IMR-90 (cell line): ENCODE results near the gene DOCK9. TPM values are rescaled to one million over a fixed set of nuclear protein-coding genes. Genes with fewer than 3 reads are reported as not detected.

Experiments used
- ATAC-seq: fragments of 200-7000 bp; cut with Tn5 transposase; 2 replicates; pipeline ENCODE4 v1.9.1; 2020; ENCODE audit warnings: low read depth, mild to moderate bottlenecking, moderate library complexity
- BruUV-seq: library from RNA; stranded (reverse); fragments of 400-500 nt; replicated peaks from 2 replicates; lab custom pipeline; 2021; lab: Mats Ljungman, UMichigan
- CTCF ChIA-PET: fragments of 300-600 bp; formaldehyde crosslinking; extraction: SDS; loops from one replicate; lab custom pipeline; 2021; ENCODE audit warnings: antibody characterized with exemption; lab: Yijun Ruan, JAX
- POLR2A ChIA-PET: fragments of 300-600 bp; sonication (Branson Sonifier 250); formaldehyde crosslinking; loops from one replicate; lab custom pipeline; 2022; ENCODE audit warnings: antibody characterized with exemption; ENCODE audit not compliant: unreplicated experiment; lab: Charles Lee
- DNase-seq: peaks from one replicate; pipeline ENCODE4 v3.0.0; 2013
- H2AFZ ChIP-seq: replicated peaks from 2 replicates; pipeline ENCODE3; 2013; ENCODE audit warnings: low read length, mild to moderate bottlenecking; ENCODE audit not compliant: poor library complexity
- H2AK5ac ChIP-seq: 2 replicates; pipeline ENCODE4 v1.6.1; 2013; ENCODE audit warnings: low read depth, low read length, inconsistent platforms
- H2AK9ac ChIP-seq: replicated peaks from 2 replicates; pipeline ENCODE3; 2013; ENCODE audit warnings: mild to moderate bottlenecking, low read depth, low read length, moderate library complexity; ENCODE audit not compliant: poor library complexity
- H2BK120ac ChIP-seq: 2 replicates; pipeline ENCODE4 v1.6.1; 2013; ENCODE audit warnings: low read depth, low read length, inconsistent platforms
- H2BK15ac ChIP-seq: 3 replicates; pipeline ENCODE4 v1.6.1; 2013; ENCODE audit warnings: low read depth, low read length, inconsistent platforms
- H2BK20ac ChIP-seq: 2 replicates; pipeline ENCODE4 v1.6.1; 2013; ENCODE audit warnings: low read depth, mild to moderate bottlenecking, inconsistent platforms, low read length, moderate library complexity
- H2BK5ac ChIP-seq: 2 replicates; pipeline ENCODE4 v1.6.1; 2013; ENCODE audit warnings: mild to moderate bottlenecking, low read depth, low read length, inconsistent platforms; ENCODE audit not compliant: poor library complexity, severe bottlenecking
- H3K14ac ChIP-seq: replicated peaks from 2 replicates; pipeline ENCODE4 v1.6.1; 2013; ENCODE audit warnings: low read depth, low read length, inconsistent platforms
- H3K18ac ChIP-seq: 2 replicates; pipeline ENCODE4 v1.6.1; 2013; ENCODE audit warnings: low read depth, low read length, control low read depth
- H3K23ac ChIP-seq: 2 replicates; pipeline ENCODE4 v1.6.1; 2013; ENCODE audit warnings: low read depth, low read length, inconsistent platforms
- H3K27ac ChIP-seq: 2 replicates; pipeline ENCODE4 v1.5.1; 2013; ENCODE audit warnings: mild to moderate bottlenecking, control low read depth, low read length; ENCODE audit not compliant: insufficient read depth
- H3K27me3 ChIP-seq: 2 replicates; pipeline ENCODE4 v1.6.1; 2013; ENCODE audit warnings: low read length; ENCODE audit not compliant: control insufficient read depth, insufficient read depth
- H3K36me3 ChIP-seq: 2 replicates; pipeline ENCODE4 v1.6.1; 2013; ENCODE audit warnings: low read length, mixed read lengths; ENCODE audit not compliant: control insufficient read depth, insufficient read depth
- H3K4ac ChIP-seq: 2 replicates; pipeline ENCODE4 v1.6.1; 2013; ENCODE audit warnings: low read depth, low read length, inconsistent platforms
- H3K4me1 ChIP-seq: 2 replicates; pipeline ENCODE4 v1.6.1; 2013; ENCODE audit warnings: low read length, mixed read lengths; ENCODE audit not compliant: control insufficient read depth, insufficient read depth
- H3K4me2 ChIP-seq: 2 replicates; pipeline ENCODE4 v1.6.1; 2013; ENCODE audit warnings: low read depth, mild to moderate bottlenecking, control low read depth, low read length, moderate library complexity
- H3K4me3 ChIP-seq: 2 replicates; pipeline ENCODE4 v1.5.1; 2013; ENCODE audit warnings: low read depth, mild to moderate bottlenecking, control low read depth, low read length, moderate library complexity; ENCODE audit not compliant: insufficient read depth
- H3K56ac ChIP-seq: 2 replicates; pipeline ENCODE4 v1.6.1; 2013; ENCODE audit warnings: low read length, inconsistent platforms; ENCODE audit not compliant: insufficient read depth; ENCODE audit errors: extremely low read depth
- H3K79me1 ChIP-seq, 2 experiments: 2 replicates each; pipeline ENCODE4 v1.6.1; 2013; ENCODE audit warnings: low read length in 2 of 2, inconsistent platforms in 1 of 2, low read depth in 1 of 2
- H3K9ac ChIP-seq: 2 replicates; pipeline ENCODE4 v1.6.1; 2013; ENCODE audit warnings: low read depth, low read length, control low read depth
- H3K9me1 ChIP-seq: 2 replicates; pipeline ENCODE4 v1.6.1; 2013; ENCODE audit warnings: low read length, inconsistent platforms; ENCODE audit not compliant: insufficient read depth
- H3K9me3 ChIP-seq: 2 replicates; pipeline ENCODE4 v1.6.1; 2013; ENCODE audit warnings: low read length; ENCODE audit not compliant: control insufficient read depth, insufficient read depth
- H4K20me1 ChIP-seq: 2 replicates; pipeline ENCODE4 v1.6.1; 2013; ENCODE audit warnings: low read length, inconsistent platforms; ENCODE audit not compliant: insufficient read depth
- H4K5ac ChIP-seq: 2 replicates; pipeline ENCODE4 v1.6.1; 2013; ENCODE audit warnings: mild to moderate bottlenecking, low read depth, low read length, control low read depth
- H4K8ac ChIP-seq, 2 experiments: 2 replicates each; pipeline ENCODE4 v1.6.1; 2013; ENCODE audit warnings: low read depth in 2 of 2, low read length in 2 of 2, control low read depth in 1 of 2, inconsistent platforms in 1 of 2
- H4K91ac ChIP-seq: 2 replicates; pipeline ENCODE4 v1.6.1; 2013; ENCODE audit warnings: low read depth, low read length, inconsistent platforms; ENCODE audit not compliant: insufficient read depth
- RCOR1 ChIP-seq: IDR thresholded peaks from 2 replicates; pipeline ENCODE4 v1.6.1; 2012; ENCODE audit warnings: mild to moderate bottlenecking, low read length, improper control_type of control experiment; ENCODE audit not compliant: insufficient replicate concordance
- dilution Hi-C: fragments of 300-500 bp; cut with HindIII; formaldehyde crosslinking; loops from one replicate; pipeline ENCODE4 v1.14.3; 2018; ENCODE audit warnings: low sequenced_read_pairs; ENCODE audit not compliant: unreplicated experiment
- in situ Hi-C: fragments of 300-500 bp; cut with MboI; formaldehyde crosslinking; loops from 3 replicates; pipeline ENCODE4 v1.14.3; 2019; ENCODE audit warnings: low sequenced_read_pairs, inconsistent platforms, mixed read lengths
- intact Hi-C: fragments of 100-400 bp; cut with micrococcal nuclease; formaldehyde crosslinking; loops from 2 replicates; pipeline ENCODE4 v1.10.0; 2022
- polyA plus RNA-seq, 3 experiments: library from polyadenylated mRNA; depleted of rRNA; stranded (reverse); fragments of >200 nt; gene quantifications; 2 replicates each; pipeline ENCODE4 v1.2.3, GENCODE V29; 2012; ENCODE audit warnings: low replicate concordance in 1 of 3
- total RNA-seq: library from RNA; depleted of rRNA; stranded (reverse); fragments of >200 nt; gene quantifications from 2 replicates; pipeline ENCODE4 v1.2.3, GENCODE V29; 2012
- TF ChIP-seq, protein P1 (sequence below): fragments of 150-350 bp; IDR thresholded peaks from 2 replicates; pipeline ENCODE4 v1.6.1; 2017; ENCODE audit warnings: mild to moderate bottlenecking, antibody characterized with exemption, low read length, low read depth

The DOCK9 gene
- total and polyA plus RNA-seq, 2 of the 4 experiments (the other 2 are of a cell fraction) = 4.8 to 7.2 TPM

DNA sequence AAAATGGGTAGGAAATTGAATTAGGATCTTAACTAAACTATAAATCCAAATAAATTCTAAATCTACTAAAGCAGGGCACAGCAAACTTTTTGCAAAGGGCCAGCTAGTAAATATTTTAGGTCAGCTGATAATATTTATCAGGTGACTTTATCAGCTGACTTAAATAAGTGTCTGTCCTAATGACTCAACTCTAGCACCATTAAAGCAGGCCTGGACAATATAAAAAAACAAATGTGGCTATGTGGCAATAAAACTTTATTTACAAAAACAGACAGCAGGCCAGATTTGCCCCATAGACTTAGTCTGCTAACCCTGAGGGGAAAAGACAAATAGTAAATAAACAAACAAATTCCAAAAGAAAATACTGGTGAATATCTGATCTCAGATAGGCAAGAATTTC is 27.7 kb upstream of the DOCK9 start:
- Histone ChIP-seq H3K18ac (no peak overlapping the region), H4K5ac (no peak overlapping the region), H2AFZ (no peak overlapping the region), H3K27me3 (peaks cover 7% of the 10 kb centered on the region; the same call in 1 of the 2 replicates), H3K9me3 (no peaks in the 10 kb centered on the region), H3K4me3 (no peak overlapping the region), H2BK20ac (no peak overlapping the region), H2AK5ac (no peak overlapping the region), H3K9ac (no peak overlapping the region), H3K4ac (no peak overlapping the region), H3K56ac (no peak overlapping the region), H3K4me1 (no peaks in the 10 kb centered on the region), H3K27ac (no peak overlapping the region), H3K14ac (no peak overlapping the region), H2BK120ac (no peak overlapping the region), H2BK15ac (no peak overlapping the region), H4K8ac (no peak overlapping the region), H3K79me1 (no peaks in the 10 kb centered on the region), H3K4me2 (no peak overlapping the region), H3K23ac (no peak overlapping the region), H4K91ac (no peak overlapping the region), H2BK5ac (no peak overlapping the region), H3K36me3 (no peaks in the 10 kb centered on the region), H2AK9ac (no peak overlapping the region), H3K9me1 (peaks cover 5% of the 10 kb centered on the region; the same call in 1 of the 2 replicates), H4K20me1 (no peaks in the 10 kb centered on the region)
- DNase-seq = no peak
- intact Hi-C loops (no loop called here), in situ Hi-C loops (no loop called here), dilution Hi-C loops (no loop called here)
- TF ChIP-seq, protein P1, sequence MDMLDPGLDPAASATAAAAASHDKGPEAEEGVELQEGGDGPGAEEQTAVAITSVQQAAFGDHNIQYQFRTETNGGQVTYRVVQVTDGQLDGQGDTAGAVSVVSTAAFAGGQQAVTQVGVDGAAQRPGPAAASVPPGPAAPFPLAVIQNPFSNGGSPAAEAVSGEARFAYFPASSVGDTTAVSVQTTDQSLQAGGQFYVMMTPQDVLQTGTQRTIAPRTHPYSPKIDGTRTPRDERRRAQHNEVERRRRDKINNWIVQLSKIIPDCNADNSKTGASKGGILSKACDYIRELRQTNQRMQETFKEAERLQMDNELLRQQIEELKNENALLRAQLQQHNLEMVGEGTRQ = peak; percentile 39; the same call in 1 of the 2 replicates
- no peak for TF ChIP-seq RCOR1
- ChIA-PET POLR2A (no interaction called here), CTCF (no interaction called here)
- no peak for ATAC-seq
- BruUV-seq = no TSS peak
